GM23338 (cell line): Measurements from ENCODE around the gene GYPC. TPM values are rescaled to one million over a fixed set of nuclear protein-coding genes. Genes with fewer than 3 reads are reported as not detected.

Source experiments
- ATAC-seq: fragments of 200-7000 bp; cut with Tn5 transposase; 3 replicates; pipeline ENCODE4 v1.9.1; 2020
- DNase-seq: peaks from one replicate; pipeline ENCODE4 v3.0.0-alpha.2; 2015; ENCODE audit warnings: low spot score
- H2AFZ ChIP-seq: fragments of 200-600 bp; sonication (generic); 2 replicates; pipeline ENCODE4 v1.8.0; 2016; ENCODE audit warnings: antibody characterized with exemption, mild to moderate bottlenecking, moderate library complexity
- H3F3A ChIP-seq: fragments of 200-600 bp; sonication (generic); replicated peaks from 2 replicates; pipeline ENCODE4 v1.8.0; 2017; ENCODE audit warnings: antibody characterized with exemption, mixed run types, low read depth
- H3K27ac ChIP-seq: fragments of 200-600 bp; sonication (generic); 2 replicates; pipeline ENCODE4 v1.6.1; 2016; ENCODE audit warnings: low read depth
- H3K27me3 ChIP-seq: fragments of 200-600 bp; sonication (generic); 2 replicates; pipeline ENCODE4 v1.8.0; 2016; ENCODE audit warnings: mild to moderate bottlenecking, mixed run types, moderate library complexity; ENCODE audit not compliant: insufficient read depth
- H3K36me3 ChIP-seq: fragments of 200-600 bp; sonication (generic); 2 replicates; pipeline ENCODE4 v1.8.0; 2016; ENCODE audit warnings: mild to moderate bottlenecking; ENCODE audit not compliant: insufficient read depth
- H3K4me1 ChIP-seq: fragments of 200-600 bp; sonication (generic); 2 replicates; pipeline ENCODE4 v1.8.0; 2016; ENCODE audit warnings: mild to moderate bottlenecking, moderate library complexity; ENCODE audit not compliant: insufficient read depth
- H3K4me2 ChIP-seq: fragments of 200-600 bp; sonication (generic); 2 replicates; pipeline ENCODE4 v1.7.1; 2017; ENCODE audit warnings: mixed run types
- H3K4me3 ChIP-seq: fragments of 200-600 bp; sonication (generic); 2 replicates; pipeline ENCODE4 v1.6.1; 2016; ENCODE audit warnings: mixed run types
- H3K79me2 ChIP-seq: fragments of 200-600 bp; sonication (generic); replicated peaks from 2 replicates; pipeline ENCODE4 v1.8.0; 2017; ENCODE audit warnings: mild to moderate bottlenecking; ENCODE audit not compliant: insufficient read depth
- H3K9me2 ChIP-seq: fragments of 200-600 bp; sonication (generic); 2 replicates; pipeline ENCODE4 v1.8.0; 2017; ENCODE audit not compliant: insufficient read depth
- H4K20me1 ChIP-seq: fragments of 200-600 bp; sonication (generic); replicated peaks from 2 replicates; pipeline ENCODE4 v1.8.0; 2017; ENCODE audit warnings: mild to moderate bottlenecking; ENCODE audit not compliant: insufficient read depth
- H3K27ac Mint-ChIP-seq: 2 replicates; pipeline ENCODE4 v1.8.0; 2020; ENCODE audit warnings: inconsistent platforms, mild to moderate bottlenecking, moderate library complexity, mixed read lengths
- H3K27me3 Mint-ChIP-seq: 3 replicates; pipeline ENCODE4 v1.8.0; 2022; ENCODE audit warnings: low read depth, mild to moderate bottlenecking, moderate library complexity, mixed read lengths, inconsistent platforms; ENCODE audit not compliant: insufficient read depth, poor library complexity
- H3K36me3 Mint-ChIP-seq: 3 replicates; pipeline ENCODE4 v1.8.0; 2021; ENCODE audit warnings: low read depth, mild to moderate bottlenecking, inconsistent platforms, moderate library complexity, mixed read lengths
- H3K4me1 Mint-ChIP-seq: 3 replicates; pipeline ENCODE4 v1.8.0; 2020; ENCODE audit warnings: mild to moderate bottlenecking, inconsistent platforms, mixed read lengths
- H3K4me3 Mint-ChIP-seq: 3 replicates; pipeline ENCODE4 v1.8.0; 2021; ENCODE audit warnings: moderate library complexity, mild to moderate bottlenecking, inconsistent platforms, mixed read lengths
- H3K9me3 Mint-ChIP-seq: 3 replicates; pipeline ENCODE4 v1.8.0; 2020; ENCODE audit warnings: moderate library complexity, mild to moderate bottlenecking, inconsistent platforms, mixed read lengths
- CREB1 ChIP-seq: fragments of 250-450 bp; sonication (Bioruptor Pico); IDR thresholded peaks from 2 replicates; pipeline ENCODE4 v1.5.0; 2020; ENCODE audit warnings: low read depth, mild to moderate bottlenecking, moderate library complexity
- ETS1 ChIP-seq: IDR thresholded peaks from 2 replicates; pipeline ENCODE4 v1.6.1; 2016; ENCODE audit warnings: antibody characterized with exemption
- EZH2 ChIP-seq: fragments of 200-600 bp; sonication (generic); IDR thresholded peaks from one replicate; pipeline ENCODE4 v1.8.0; 2017; ENCODE audit warnings: antibody characterized with exemption, mild to moderate bottlenecking, low read depth; ENCODE audit not compliant: unreplicated experiment
- JUNB ChIP-seq: IDR thresholded peaks from one replicate; pipeline ENCODE4 v1.6.1; 2016; ENCODE audit warnings: antibody characterized with exemption; ENCODE audit not compliant: unreplicated experiment
- NANOG ChIP-seq: IDR thresholded peaks from 2 replicates; pipeline ENCODE4 v1.6.1; 2016; ENCODE audit warnings: antibody characterized with exemption, borderline replicate concordance
- POLR2AphosphoS5 ChIP-seq: IDR thresholded peaks from 2 replicates; pipeline ENCODE4 v1.6.1; 2016; ENCODE audit warnings: antibody characterized with exemption, low read depth
- REST ChIP-seq: IDR thresholded peaks from one replicate; pipeline ENCODE4 v1.6.1; 2018; ENCODE audit warnings: antibody characterized with exemption; ENCODE audit not compliant: unreplicated experiment
- STAT1 ChIP-seq: IDR thresholded peaks from one replicate; pipeline ENCODE4 v1.6.1; 2016; ENCODE audit warnings: antibody characterized with exemption; ENCODE audit not compliant: unreplicated experiment
- ZNF114 ChIP-seq: fragments of 250-450 bp; sonication (Bioruptor Pico); IDR thresholded peaks from 2 replicates; pipeline ENCODE4 v1.5.0; 2020; ENCODE audit warnings: mild to moderate bottlenecking, moderate library complexity
- ZNF331 ChIP-seq: fragments of 250-450 bp; sonication (Bioruptor Pico); IDR thresholded peaks from 2 replicates; pipeline ENCODE4 v1.5.0; 2020; ENCODE audit warnings: low read depth, mild to moderate bottlenecking, moderate library complexity
- ZNF462 ChIP-seq: fragments of 250-450 bp; sonication (Bioruptor Pico); IDR thresholded peaks from 2 replicates; pipeline ENCODE4 v1.5.0; 2020; ENCODE audit warnings: mild to moderate bottlenecking, moderate library complexity
- polyA plus RNA-seq: library from polyadenylated mRNA; unstranded; fragments of >200 nt; fragmentation: Nextera tagmentation; extraction: Ambion mirVana; gene quantifications from 2 replicates; pipeline ENCODE4 v1.2.1, GENCODE V29; 2016
- total RNA-seq: library from RNA; depleted of rRNA; stranded (reverse); fragments of >200 nt; shearing (Covaris generic); gene quantifications from 2 replicates; pipeline ENCODE4 v1.2.3, GENCODE V29; 2014

GYPC gene
- total and polyA plus RNA-seq, 2 experiments from 2014 or later = 19.6 to 29.7 TPM

- no peak for TF ChIP-seq REST
Measured at GRCh38 chr2:126665483-126665882, 9.5 kb downstream of the GYPC start (continued).

GRCh38 chr2:126668254-126668653 is 12.3 kb downstream of the GYPC start:
- Histone ChIP-seq H3F3A (no peaks in the 10 kb centered on the region), H3K36me3 (no peaks in the 10 kb centered on the region), H3K4me2 (no peak overlapping the region), H3K9me2 (no peaks in the 10 kb centered on the region), H3K79me2 (no peaks in the 10 kb centered on the region; the same call in 1 of the 2 replicates), H2AFZ (no peak overlapping the region), H4K20me1 (no peaks in the 10 kb centered on the region), H3K27ac (no peak overlapping the region), H3K4me3 (no peak overlapping the region), H3K27me3 (no peaks in the 10 kb centered on the region), H3K4me1 (no peaks in the 10 kb centered on the region)
- no peak overlapping the region for H3K4me3 Mint-ChIP-seq
- no peaks in the 10 kb centered on the region for H3K27me3 Mint-ChIP-seq
- H3K9me3 Mint-ChIP-seq = no peaks in the 10 kb centered on the region
- H3K4me1 Mint-ChIP-seq = peaks cover 10% of the 10 kb centered on the region; the same call in 2 of the 3 replicates
- no peak for DNase-seq
- ATAC-seq = no peak
- peaks cover 2% of the 10 kb centered on the region; the same call in 1 of the 3 replicates for H3K36me3 Mint-ChIP-seq
- no peak overlapping the region for H3K27ac Mint-ChIP-seq
- TF ChIP-seq ZNF331 (no peak), ZNF114 (CRISPR knock-in tag) (no peak), REST (no peak), EZH2 (no peak), JUNB (no peak), CREB1 (CRISPR knock-in tag) (no peak), ETS1 (no peak), NANOG (no peak), POLR2AphosphoS5 (no peak), STAT1 (no peak), ZNF462 (CRISPR knock-in tag) (no peak)
